ENCODE measurements around the gene INHBA.

Gene INHBA

GRCh38 chr7:41742401-41743020, 39.6 kb upstream of the INHBA start:
- TF ChIP-seq EZH2 (IDR thresholded peaks at IDR 0.05; ENCODE audit: borderline replicate concordance, low read length) (no peak), CTCF (IDR thresholded peaks at IDR 0.05; ENCODE audit: low read length) (no peak)
- no peak overlapping the region for H3K4me3 ChIP-seq (ENCODE audit: low read depth, low read length, poor library complexity, severe bottlenecking)
- H3K79me2 ChIP-seq (ENCODE audit: insufficient read depth, low read length): no peaks in the 10 kb centered on the region

GRCh38 chr7:41738806-41739205, 35.9 kb upstream of the INHBA start:
- Histone ChIP-seq H3K4me3 (ENCODE audit: low read depth, low read length, poor library complexity, severe bottlenecking) (no peak overlapping the region), H3K79me2 (ENCODE audit: insufficient read depth, low read length) (no peaks in the 10 kb centered on the region), H3K27ac (ENCODE audit: low read depth, low read length, poor library complexity, severe bottlenecking) (no peak overlapping the region), H3K9me3 (ENCODE audit: low read length) (no peaks in the 10 kb centered on the region), H3K36me3 (ENCODE audit: insufficient read depth, low read length) (no peaks in the 10 kb centered on the region), H3K27me3 (ENCODE audit: insufficient read depth, low read length) (no peaks in the 10 kb centered on the region), H4K20me1 (ENCODE audit: insufficient read depth, low read length) (no peaks in the 10 kb centered on the region), H3F3A (ENCODE audit: insufficient read depth, low read length) (no peaks in the 10 kb centered on the region), H3K4me2 (ENCODE audit: low read length) (no peak overlapping the region), H3K4me1 (ENCODE audit: insufficient read depth, low read length, severe bottlenecking) (no peaks in the 10 kb centered on the region), H3K9me2 (ENCODE audit: low read depth, low read length) (no peaks in the 10 kb centered on the region), H2AFZ (ENCODE audit: low read length) (no peak overlapping the region), H3K9ac (ENCODE audit: low read length) (no peak overlapping the region)
- TF ChIP-seq CTCF (IDR thresholded peaks at IDR 0.05; ENCODE audit: low read length): no peak
- no peak for TF ChIP-seq EZH2 (IDR thresholded peaks at IDR 0.05; ENCODE audit: borderline replicate concordance, low read length)

More at GRCh38 chr7:41742401-41743020, 39.6 kb upstream of the INHBA start:
- Histone ChIP-seq H2AFZ (ENCODE audit: low read length) (no peak overlapping the region), H3K27ac (ENCODE audit: low read depth, low read length, poor library complexity, severe bottlenecking) (no peak overlapping the region), H3K9me3 (ENCODE audit: low read length) (no peaks in the 10 kb centered on the region), H3K9me2 (ENCODE audit: low read depth, low read length) (no peaks in the 10 kb centered on the region), H3F3A (ENCODE audit: insufficient read depth, low read length) (no peaks in the 10 kb centered on the region), H3K4me1 (ENCODE audit: insufficient read depth, low read length, severe bottlenecking) (no peaks in the 10 kb centered on the region), H3K27me3 (ENCODE audit: insufficient read depth, low read length) (no peaks in the 10 kb centered on the region), H3K36me3 (ENCODE audit: insufficient read depth, low read length) (no peaks in the 10 kb centered on the region), H3K9ac (ENCODE audit: low read length) (no peak overlapping the region), H4K20me1 (ENCODE audit: insufficient read depth, low read length) (no peaks in the 10 kb centered on the region), H3K4me2 (ENCODE audit: low read length) (no peak overlapping the region)

GRCh38 chr7:41738336-41738735, 35.4 kb upstream of the INHBA start:
- TF ChIP-seq CTCF (IDR thresholded peaks at IDR 0.05; ENCODE audit: low read length): no peak
- no peak for TF ChIP-seq EZH2 (IDR thresholded peaks at IDR 0.05; ENCODE audit: borderline replicate concordance, low read length)
- Histone ChIP-seq H3K9ac (ENCODE audit: low read length) (no peak overlapping the region), H4K20me1 (ENCODE audit: insufficient read depth, low read length) (no peaks in the 10 kb centered on the region), H3K9me3 (ENCODE audit: low read length) (no peaks in the 10 kb centered on the region), H3K4me2 (ENCODE audit: low read length) (no peak overlapping the region), H3K9me2 (ENCODE audit: low read depth, low read length) (no peaks in the 10 kb centered on the region), H3K4me1 (ENCODE audit: insufficient read depth, low read length, severe bottlenecking) (no peaks in the 10 kb centered on the region), H2AFZ (ENCODE audit: low read length) (no peak overlapping the region), H3F3A (ENCODE audit: insufficient read depth, low read length) (no peaks in the 10 kb centered on the region), H3K4me3 (ENCODE audit: low read depth, low read length, poor library complexity, severe bottlenecking) (no peak overlapping the region), H3K36me3 (ENCODE audit: insufficient read depth, low read length) (no peaks in the 10 kb centered on the region), H3K79me2 (ENCODE audit: insufficient read depth, low read length) (no peaks in the 10 kb centered on the region), H3K27me3 (ENCODE audit: insufficient read depth, low read length) (no peaks in the 10 kb centered on the region), H3K27ac (ENCODE audit: low read depth, low read length, poor library complexity, severe bottlenecking) (no peak overlapping the region)
